Retinal pigment epithelial cell (primary cell): ENCODE results near the gene MARVELD2.
"Not testable (repeated sequence)": the region's sequence is repeated elsewhere in the genome, so short reads cannot be mapped to it uniquely, and the experiment has no call there.

Source experiments
- DNase-seq: peaks from one replicate; pipeline ENCODE4 v3.0.0-alpha.2; 2010; ENCODE audit warnings: low read depth
- H3K4me3 ChIP-seq: 2 replicates; pipeline ENCODE4 v1.5.1; 2011; ENCODE audit warnings: mild to moderate bottlenecking, low read length, control low read depth, moderate library complexity
- TF ChIP-seq, protein P1 (sequence below): conservative IDR thresholded peaks from 2 replicates; pipeline ENCODE4 v1.5.1; 2011; ENCODE audit warnings: low read depth, low read length, control low read depth, inconsistent platforms

The MARVELD2 gene

DNA sequence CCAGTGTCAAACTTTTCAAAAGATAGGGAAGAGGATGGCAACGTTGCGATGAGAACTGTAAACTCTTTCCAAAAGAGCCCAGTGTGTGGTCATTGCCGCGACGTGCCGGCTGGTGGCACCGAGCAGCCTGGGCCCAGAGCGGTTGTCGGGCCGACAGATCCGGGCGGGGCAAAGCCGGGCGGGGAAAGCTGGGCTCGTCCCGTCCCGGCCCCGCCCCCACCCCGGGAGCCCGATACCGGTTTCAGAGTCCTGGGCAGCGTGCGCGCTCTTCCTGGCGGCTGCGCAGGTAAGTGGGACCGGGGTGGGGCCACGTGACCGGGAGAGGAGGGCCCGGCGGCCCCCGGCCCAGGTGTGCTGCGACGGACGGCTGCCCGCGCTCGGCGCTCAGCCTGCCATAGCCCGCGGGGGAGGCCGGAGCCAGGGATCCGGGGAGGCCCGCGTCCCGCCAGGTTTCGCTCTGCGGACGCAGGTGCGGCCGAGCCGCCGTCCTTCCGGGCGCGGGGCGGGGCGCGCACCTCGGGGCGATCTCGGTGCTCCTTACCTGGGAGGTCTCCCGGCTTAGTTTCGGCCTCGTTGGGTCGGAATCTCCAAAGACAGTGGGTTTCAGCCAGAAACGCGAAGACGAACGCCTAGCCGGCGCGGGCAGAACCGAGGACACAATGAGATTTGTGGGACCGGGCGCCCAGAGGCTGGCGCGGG is at the start of gene MARVELD2:
TSS of gene MARVELD2 (plus strand) at position 232 of the 699 bp plus-strand sequence. CDS start 4,270 bp downstream, outside the sequence.
- TF ChIP-seq, protein P1, sequence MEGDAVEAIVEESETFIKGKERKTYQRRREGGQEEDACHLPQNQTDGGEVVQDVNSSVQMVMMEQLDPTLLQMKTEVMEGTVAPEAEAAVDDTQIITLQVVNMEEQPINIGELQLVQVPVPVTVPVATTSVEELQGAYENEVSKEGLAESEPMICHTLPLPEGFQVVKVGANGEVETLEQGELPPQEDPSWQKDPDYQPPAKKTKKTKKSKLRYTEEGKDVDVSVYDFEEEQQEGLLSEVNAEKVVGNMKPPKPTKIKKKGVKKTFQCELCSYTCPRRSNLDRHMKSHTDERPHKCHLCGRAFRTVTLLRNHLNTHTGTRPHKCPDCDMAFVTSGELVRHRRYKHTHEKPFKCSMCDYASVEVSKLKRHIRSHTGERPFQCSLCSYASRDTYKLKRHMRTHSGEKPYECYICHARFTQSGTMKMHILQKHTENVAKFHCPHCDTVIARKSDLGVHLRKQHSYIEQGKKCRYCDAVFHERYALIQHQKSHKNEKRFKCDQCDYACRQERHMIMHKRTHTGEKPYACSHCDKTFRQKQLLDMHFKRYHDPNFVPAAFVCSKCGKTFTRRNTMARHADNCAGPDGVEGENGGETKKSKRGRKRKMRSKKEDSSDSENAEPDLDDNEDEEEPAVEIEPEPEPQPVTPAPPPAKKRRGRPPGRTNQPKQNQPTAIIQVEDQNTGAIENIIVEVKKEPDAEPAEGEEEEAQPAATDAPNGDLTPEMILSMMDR: peak; percentile 54
- DNase-seq: no peak
- peak within 1 kb of the TSS; percentile 74 for H3K4me3 ChIP-seq

DNA sequence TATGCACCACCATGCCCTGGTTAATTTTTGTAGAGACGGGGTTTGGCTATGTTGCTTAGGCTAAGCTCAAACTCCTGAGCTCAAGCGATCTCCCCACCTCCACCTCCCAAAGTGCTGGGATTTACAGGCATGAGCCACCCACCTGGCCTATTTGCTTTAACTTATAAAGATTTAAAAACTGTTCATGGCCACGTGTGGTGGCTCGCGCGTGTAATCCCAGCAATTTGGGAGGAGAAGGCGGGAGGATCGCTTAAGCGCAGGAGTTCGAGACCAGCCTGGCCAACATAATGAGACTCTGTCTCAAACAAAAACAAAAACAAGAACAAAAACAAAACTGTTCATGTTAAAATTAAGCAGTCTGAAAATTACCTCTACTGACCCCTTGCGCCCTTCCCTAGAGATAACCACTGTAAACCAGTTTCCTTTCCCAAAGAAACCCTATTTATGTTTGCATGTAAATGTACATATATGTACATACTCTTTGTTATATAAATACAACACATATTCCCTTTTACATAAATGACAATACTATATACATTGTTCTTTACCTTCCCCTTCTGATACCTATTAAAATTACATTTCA is 47.1 kb upstream of the MARVELD2 start:
- H3K4me3 ChIP-seq: peak overlapping the region; percentile 69
- TF ChIP-seq, protein P1: no peak
- no peak for DNase-seq

GRCh38 chr5:69368458-69369339 is 46.2 kb upstream of the MARVELD2 start:
- TF ChIP-seq, protein P1: no peak
- peak; percentile 8 for DNase-seq
- peak overlapping the region; percentile 69 for H3K4me3 ChIP-seq

GRCh38 chr5:69369340-69370121 is 45.4 kb upstream of the MARVELD2 start, which contains the start of the genes AK6, RAD17 and TAF9:
AK6 (minus strand) TSS chr5:69369520; CDS start chr5:69369490, 30 bp downstream.
RAD17 (plus strand) TSS chr5:69369818; CDS start chr5:69372209, 2,391 bp downstream.
TAF9 (minus strand) TSS chr5:69369520; CDS start chr5:69365737, 3,783 bp downstream.
- DNase-seq: peak; percentile 61
- TF ChIP-seq, protein P1: no peak
- peak within 1 kb of the TSS; percentile 69 for H3K4me3 ChIP-seq

DNA sequence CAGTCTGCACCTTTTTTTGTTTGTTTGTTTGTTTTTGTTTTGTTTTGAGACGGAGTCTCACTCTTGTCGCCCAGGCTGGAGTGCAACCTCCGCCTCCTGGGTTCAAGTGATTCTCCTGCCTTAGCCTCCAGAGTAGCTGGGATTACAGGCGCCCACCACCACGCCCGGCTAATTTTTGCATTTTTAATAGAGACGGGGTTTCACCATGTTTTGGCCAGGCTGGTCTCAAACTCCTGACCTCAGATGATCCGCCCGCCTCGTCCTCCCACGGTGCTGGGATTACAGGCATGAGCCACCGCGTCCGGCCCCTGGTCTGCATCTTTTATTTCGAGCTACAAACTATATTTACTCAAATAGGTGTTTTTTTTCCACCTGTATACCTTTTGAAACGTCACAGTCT is 44.6 kb upstream of the MARVELD2 start:
- not testable (repeated sequence) for DNase-seq
- H3K4me3 ChIP-seq: peak overlapping the region; percentile 69

DNA sequence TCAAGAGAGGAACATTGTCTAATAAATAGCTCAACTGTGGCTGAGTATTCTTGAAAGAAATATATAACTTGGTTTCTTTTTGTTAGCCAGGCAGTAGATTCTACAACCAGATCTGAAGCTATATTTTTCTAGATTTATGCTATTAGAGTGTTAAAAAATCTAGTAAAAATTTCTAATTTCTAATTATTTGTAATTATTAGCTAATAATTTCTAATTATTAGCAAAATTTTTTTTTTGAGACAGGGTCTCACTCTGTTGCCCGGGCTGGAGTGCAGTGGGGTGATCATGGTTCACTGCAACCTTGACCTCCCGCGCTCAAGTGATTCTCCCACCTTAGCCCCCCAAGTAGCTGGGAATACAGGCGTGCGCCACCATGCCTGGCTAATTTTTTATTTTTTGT is 42.5 kb upstream of the MARVELD2 start:
- no peak for DNase-seq
- TF ChIP-seq, protein P1: no peak
- no peak overlapping the region for H3K4me3 ChIP-seq
